Measurements from ENCODE around the gene SETD3.

DNA sequence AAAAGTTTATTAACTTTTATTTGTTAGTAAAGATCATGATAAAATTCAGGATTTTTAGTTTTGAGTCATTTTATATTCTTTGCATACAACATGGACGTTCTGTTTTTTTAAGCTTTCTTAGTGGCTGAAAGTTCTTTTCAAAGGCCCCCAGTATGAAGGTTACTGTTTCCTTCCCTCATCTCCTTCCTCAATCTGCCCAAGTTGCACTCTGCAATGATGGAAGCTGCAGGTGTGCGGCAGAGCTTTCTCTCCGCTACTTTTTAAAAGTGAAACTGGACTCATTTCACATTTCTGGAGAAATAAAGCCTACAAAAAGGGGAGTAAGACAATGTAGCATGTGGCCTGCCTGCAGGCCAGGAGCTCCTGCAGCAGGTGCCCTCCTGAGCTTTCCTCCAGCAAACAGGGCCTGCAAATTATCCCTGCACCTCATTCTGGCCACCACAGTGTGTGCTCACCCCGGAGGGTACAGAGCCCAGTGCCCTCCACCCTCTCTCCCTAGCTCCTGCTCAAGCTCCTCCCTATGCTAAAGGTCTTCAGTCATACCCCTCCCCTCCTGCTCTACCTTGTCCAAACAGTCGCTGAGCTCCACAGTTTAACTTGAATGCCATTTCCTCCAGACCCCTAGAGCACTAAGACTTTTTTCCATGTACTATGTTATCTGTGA is 78.9 kb downstream of the SETD3 start:
- TF ChIP-seq, protein P1, sequence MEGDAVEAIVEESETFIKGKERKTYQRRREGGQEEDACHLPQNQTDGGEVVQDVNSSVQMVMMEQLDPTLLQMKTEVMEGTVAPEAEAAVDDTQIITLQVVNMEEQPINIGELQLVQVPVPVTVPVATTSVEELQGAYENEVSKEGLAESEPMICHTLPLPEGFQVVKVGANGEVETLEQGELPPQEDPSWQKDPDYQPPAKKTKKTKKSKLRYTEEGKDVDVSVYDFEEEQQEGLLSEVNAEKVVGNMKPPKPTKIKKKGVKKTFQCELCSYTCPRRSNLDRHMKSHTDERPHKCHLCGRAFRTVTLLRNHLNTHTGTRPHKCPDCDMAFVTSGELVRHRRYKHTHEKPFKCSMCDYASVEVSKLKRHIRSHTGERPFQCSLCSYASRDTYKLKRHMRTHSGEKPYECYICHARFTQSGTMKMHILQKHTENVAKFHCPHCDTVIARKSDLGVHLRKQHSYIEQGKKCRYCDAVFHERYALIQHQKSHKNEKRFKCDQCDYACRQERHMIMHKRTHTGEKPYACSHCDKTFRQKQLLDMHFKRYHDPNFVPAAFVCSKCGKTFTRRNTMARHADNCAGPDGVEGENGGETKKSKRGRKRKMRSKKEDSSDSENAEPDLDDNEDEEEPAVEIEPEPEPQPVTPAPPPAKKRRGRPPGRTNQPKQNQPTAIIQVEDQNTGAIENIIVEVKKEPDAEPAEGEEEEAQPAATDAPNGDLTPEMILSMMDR (IDR thresholded peaks at IDR 0.05): no peak
- TF ChIP-seq POLR2A (IDR thresholded peaks at IDR 0.05; ENCODE audit: low read depth) (no peak), EP300 (IDR thresholded peaks at IDR 0.05) (no peak)
